Liver (tissue), 9 donors: ENCODE data around the gene GNG4. TPM values are rescaled to one million over a fixed set of nuclear protein-coding genes. Genes with fewer than 3 reads are reported as not detected.

Source experiments
- DNase-seq: peaks from one replicate; pipeline ENCODE4 v3.0.0-alpha.2; 2017; ENCODE audit warnings: low spot score
- H3K27ac ChIP-seq, 2 donors: one replicate each; pipeline ENCODE4 v1.7.0; 2013; ENCODE audit warnings: inconsistent platforms in 2 of 2, low read length in 2 of 2, control low read depth in 1 of 2, low read depth in 1 of 2, mild to moderate bottlenecking in 1 of 2
- H3K27me3 ChIP-seq, 4 donors: one replicate each; pipeline versions ENCODE4 v1.6.1 to v1.7.0; 2013; ENCODE audit warnings: low read length in 3 of 4, inconsistent platforms in 1 of 4, mild to moderate bottlenecking in 1 of 4, moderate library complexity in 1 of 4; ENCODE audit not compliant: control insufficient read depth in 4 of 4, insufficient read depth in 4 of 4
- H3K36me3 ChIP-seq, 4 donors: one replicate each; pipeline versions ENCODE4 v1.6.1 to v1.7.0; 2013; ENCODE audit warnings: low read length in 3 of 4, mild to moderate bottlenecking in 3 of 4, low read depth in 1 of 4, moderate library complexity in 1 of 4; ENCODE audit not compliant: control insufficient read depth in 4 of 4, insufficient read depth in 3 of 4
- H3K4me1 ChIP-seq, 4 donors: one replicate each; pipeline versions ENCODE4 v1.6.1 to v1.7.0; 2013; ENCODE audit warnings: low read length in 3 of 4, mild to moderate bottlenecking in 3 of 4, moderate library complexity in 1 of 4; ENCODE audit not compliant: control insufficient read depth in 4 of 4, insufficient read depth in 4 of 4
- H3K4me3 ChIP-seq, 3 donors: one replicate each; pipeline versions ENCODE4 v1.6.1 to v1.7.0; 2013; ENCODE audit warnings: low read length in 3 of 3, control low read depth in 1 of 3, low read depth in 1 of 3, mild to moderate bottlenecking in 1 of 3
- H3K9ac ChIP-seq, 2 donors: one replicate each; pipeline ENCODE4 v1.7.0; 2013; ENCODE audit warnings: low read length in 2 of 2, mild to moderate bottlenecking in 2 of 2, moderate library complexity in 2 of 2, control low read depth in 1 of 2, low read depth in 1 of 2
- H3K9me3 ChIP-seq, 4 donors: one replicate each; pipeline versions ENCODE4 v1.6.1 to v1.7.0; 2013; ENCODE audit warnings: low read length in 3 of 4; ENCODE audit not compliant: control insufficient read depth in 4 of 4
- EGR1 ChIP-seq, 2 donors: IDR thresholded peaks; 2 replicates each; pipeline ENCODE4 v1.6.1; 2016 to 2018; ENCODE audit warnings: antibody characterized with exemption in 2 of 2, low read depth in 2 of 2
- FOXA1 ChIP-seq: IDR thresholded peaks from 2 replicates; pipeline ENCODE4 v1.6.1; 2016; ENCODE audit warnings: antibody characterized with exemption
- FOXA2 ChIP-seq: IDR thresholded peaks from 2 replicates; pipeline ENCODE4 v1.6.1; 2016; ENCODE audit warnings: antibody characterized with exemption
- GABPA ChIP-seq, 2 donors: IDR thresholded peaks in 1 of 2; conservative IDR thresholded peaks in 1 of 2; 2 replicates each; pipeline ENCODE4 v1.6.1; 2016; ENCODE audit warnings: antibody characterized with exemption in 2 of 2, mild to moderate bottlenecking in 1 of 2, moderate library complexity in 1 of 2
- HNF4A ChIP-seq, 2 donors: conservative IDR thresholded peaks; 2 replicates each; pipeline ENCODE4 v1.6.1; 2016; ENCODE audit warnings: antibody characterized with exemption in 2 of 2, mild to moderate bottlenecking in 2 of 2
- HNF4G ChIP-seq: IDR thresholded peaks from 2 replicates; pipeline ENCODE4 v1.6.1; 2016; ENCODE audit warnings: antibody characterized with exemption
- JUND ChIP-seq, 2 donors: IDR thresholded peaks; 2 replicates each; pipeline ENCODE4 v1.6.1; 2016; ENCODE audit warnings: antibody characterized with exemption in 2 of 2
- NR2F2 ChIP-seq: IDR thresholded peaks from 2 replicates; pipeline ENCODE4 v1.6.1; 2016; ENCODE audit warnings: antibody characterized with exemption
- RAD21 ChIP-seq, 2 donors: IDR thresholded peaks; 2 replicates each; pipeline ENCODE4 v1.6.1; 2016; ENCODE audit warnings: antibody characterized with exemption in 2 of 2, mild to moderate bottlenecking in 2 of 2
- RXRA ChIP-seq, 2 donors: IDR thresholded peaks; 2 replicates each; pipeline ENCODE4 v1.6.1; 2017 to 2018; ENCODE audit warnings: antibody characterized with exemption in 2 of 2, mild to moderate bottlenecking in 1 of 2
- SP1 ChIP-seq: IDR thresholded peaks from 2 replicates; pipeline ENCODE4 v1.6.1; 2018; ENCODE audit warnings: antibody characterized with exemption, mild to moderate bottlenecking
- TAF1 ChIP-seq: conservative IDR thresholded peaks from 2 replicates; pipeline ENCODE4 v1.6.1; 2016; ENCODE audit warnings: antibody characterized with exemption, mild to moderate bottlenecking
- YY1 ChIP-seq: IDR thresholded peaks from 2 replicates; pipeline ENCODE4 v1.6.1; 2016; ENCODE audit warnings: antibody characterized with exemption, mild to moderate bottlenecking
- WGBS: extraction: QIAGEN DNeasy Blood & Tissue Kit; methylation state at CpG from one replicate; pipeline ENCODE4 v1.1.7; 2013; 5-methylcytosine and 5-hydroxymethylcytosine counted together
- polyA plus RNA-seq, 2 donors: library from polyadenylated mRNA; stranded (reverse) in 1 of 2; unstranded in 1 of 2; fragments of 200-250 nt in 1 of 2; fragments of >200 nt in 1 of 2; fragmentation: Nextera tagmentation in 1 of 2; extraction: Ambion mirVana in 1 of 2; gene quantifications; one replicate each; pipeline versions ENCODE4 v1.2.1 to v1.2.3, GENCODE V29; 2013 to 2015
- total RNA-seq, 2 donors: library from RNA; depleted of rRNA; stranded (reverse); fragments of >200 nt; gene quantifications; one replicate each; pipeline ENCODE4 v1.2.3, GENCODE V29; 2014
- TF ChIP-seq, protein P1 (sequence below): IDR thresholded peaks from 2 replicates; pipeline ENCODE4 v1.6.1; 2016; ENCODE audit warnings: antibody characterized with exemption
- TF ChIP-seq, protein P2 (sequence below): fragments of 150-350 bp; IDR thresholded peaks from 2 replicates; pipeline ENCODE4 v1.5.1; 2017; ENCODE audit warnings: improper control_type of control experiment, low read depth, low read length; ENCODE audit not compliant: missing input control
- TF ChIP-seq, protein P3 (sequence below): IDR thresholded peaks from 2 replicates; pipeline ENCODE4 v1.6.1; 2016; ENCODE audit warnings: antibody characterized with exemption
- TF ChIP-seq, protein P4 (sequence below): IDR thresholded peaks from 2 replicates; pipeline ENCODE4 v1.6.1; 2016; ENCODE audit warnings: antibody characterized with exemption
- donor health status: healthy.
- donor health status: healthy.
- donor health status: healthy.
- donor health status: healthy.
- donor health status: healthy.

The GNG4 gene
- total and polyA plus RNA-seq, 4 donors: 0.65 TPM; not detected in 3

DNA sequence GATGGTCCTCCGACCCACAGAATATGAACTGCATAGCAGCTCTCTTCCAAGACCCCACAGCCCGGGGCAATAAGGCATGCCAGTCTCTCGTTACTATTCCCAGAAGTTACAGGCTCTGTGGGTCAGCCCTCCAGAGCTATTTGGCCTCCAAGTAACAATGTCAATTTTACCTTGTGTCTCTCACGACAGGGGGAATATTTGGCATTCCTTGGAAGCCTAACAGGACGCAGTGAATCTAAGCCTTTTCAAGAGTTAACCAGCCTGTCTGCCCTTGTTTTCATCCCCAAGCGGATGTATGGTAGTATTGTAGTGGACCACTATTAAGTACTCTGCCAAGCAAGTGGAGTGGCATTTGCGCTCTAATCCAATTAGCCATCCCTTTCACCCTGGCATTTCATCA lies 24.4 kb upstream of the GNG4 start:
- peaks cover 10 to 41% (median 18%) of the 10 kb centered on the region in 4 donors for H3K9me3 ChIP-seq
- no peak overlapping the region for H3K27ac ChIP-seq
- WGBS: 79% methylated on average over 7 of the region's 7 CpGs
- H3K9ac ChIP-seq: no peak overlapping the region
- peaks cover 0 to 77% (median 45%) of the 10 kb centered on the region in 4 donors for H3K36me3 ChIP-seq
- TF ChIP-seq, protein P1, sequence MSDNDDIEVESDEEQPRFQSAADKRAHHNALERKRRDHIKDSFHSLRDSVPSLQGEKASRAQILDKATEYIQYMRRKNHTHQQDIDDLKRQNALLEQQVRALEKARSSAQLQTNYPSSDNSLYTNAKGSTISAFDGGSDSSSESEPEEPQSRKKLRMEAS: no peak
- TF ChIP-seq SP1 (no peak), HNF4G (no peak), HNF4A (conservative IDR thresholded peaks at IDR 0.05) (no peak), RAD21 (IDR thresholded peaks at IDR 0.05) (no peak), RXRA (IDR thresholded peaks at IDR 0.05) (no peak), TAF1 (no peak), YY1 (no peak), JUND (IDR thresholded peaks at IDR 0.05) (no peak)
- TF ChIP-seq, protein P2, sequence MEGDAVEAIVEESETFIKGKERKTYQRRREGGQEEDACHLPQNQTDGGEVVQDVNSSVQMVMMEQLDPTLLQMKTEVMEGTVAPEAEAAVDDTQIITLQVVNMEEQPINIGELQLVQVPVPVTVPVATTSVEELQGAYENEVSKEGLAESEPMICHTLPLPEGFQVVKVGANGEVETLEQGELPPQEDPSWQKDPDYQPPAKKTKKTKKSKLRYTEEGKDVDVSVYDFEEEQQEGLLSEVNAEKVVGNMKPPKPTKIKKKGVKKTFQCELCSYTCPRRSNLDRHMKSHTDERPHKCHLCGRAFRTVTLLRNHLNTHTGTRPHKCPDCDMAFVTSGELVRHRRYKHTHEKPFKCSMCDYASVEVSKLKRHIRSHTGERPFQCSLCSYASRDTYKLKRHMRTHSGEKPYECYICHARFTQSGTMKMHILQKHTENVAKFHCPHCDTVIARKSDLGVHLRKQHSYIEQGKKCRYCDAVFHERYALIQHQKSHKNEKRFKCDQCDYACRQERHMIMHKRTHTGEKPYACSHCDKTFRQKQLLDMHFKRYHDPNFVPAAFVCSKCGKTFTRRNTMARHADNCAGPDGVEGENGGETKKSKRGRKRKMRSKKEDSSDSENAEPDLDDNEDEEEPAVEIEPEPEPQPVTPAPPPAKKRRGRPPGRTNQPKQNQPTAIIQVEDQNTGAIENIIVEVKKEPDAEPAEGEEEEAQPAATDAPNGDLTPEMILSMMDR: no peak
- TF ChIP-seq, protein P3, sequence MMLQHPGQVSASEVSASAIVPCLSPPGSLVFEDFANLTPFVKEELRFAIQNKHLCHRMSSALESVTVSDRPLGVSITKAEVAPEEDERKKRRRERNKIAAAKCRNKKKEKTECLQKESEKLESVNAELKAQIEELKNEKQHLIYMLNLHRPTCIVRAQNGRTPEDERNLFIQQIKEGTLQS: no peak
- no peaks in the 10 kb centered on the region for H3K4me1 ChIP-seq
- no peak for DNase-seq
- no peaks in the 10 kb centered on the region for H3K27me3 ChIP-seq
- H3K4me3 ChIP-seq: no peak overlapping the region

DNA sequence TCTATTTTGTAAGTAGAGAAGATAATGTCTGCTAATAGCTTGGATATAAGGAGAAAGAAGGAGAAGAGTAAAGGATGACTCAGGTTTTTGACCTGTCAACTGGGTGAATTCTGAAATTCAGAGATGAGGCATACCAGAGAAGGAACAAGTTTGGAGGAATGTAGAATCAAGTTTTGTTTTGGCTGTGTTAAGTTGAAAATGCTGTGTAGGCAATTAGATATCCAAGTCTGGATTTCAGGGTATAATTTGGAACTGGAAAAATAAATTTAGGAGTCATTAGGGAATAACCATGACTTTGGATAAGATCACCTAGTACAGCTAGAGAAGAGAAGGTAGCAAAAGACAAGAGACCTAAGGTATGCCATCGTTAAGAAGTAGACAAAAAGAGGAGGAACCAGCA lies 22.4 kb upstream of the GNG4 start:
- TF ChIP-seq TAF1: no peak
- TF ChIP-seq, protein P2: no peak
- TF ChIP-seq FOXA1: no peak
- H3K27me3 ChIP-seq: no peaks in the 10 kb centered on the region
- no peak for DNase-seq
- peaks cover 0 to 70% (median 44%) of the 10 kb centered on the region in 4 donors for H3K36me3 ChIP-seq
- H3K4me3 ChIP-seq: no peak overlapping the region
- H3K9me3 ChIP-seq: peaks cover 10 to 41% (median 18%) of the 10 kb centered on the region in 4 donors
- no peak overlapping the region for H3K27ac ChIP-seq
- no peak overlapping the region for H3K9ac ChIP-seq
- 93% methylated on average over 1 of the region's 1 CpG for WGBS
- H3K4me1 ChIP-seq: no peaks in the 10 kb centered on the region

DNA sequence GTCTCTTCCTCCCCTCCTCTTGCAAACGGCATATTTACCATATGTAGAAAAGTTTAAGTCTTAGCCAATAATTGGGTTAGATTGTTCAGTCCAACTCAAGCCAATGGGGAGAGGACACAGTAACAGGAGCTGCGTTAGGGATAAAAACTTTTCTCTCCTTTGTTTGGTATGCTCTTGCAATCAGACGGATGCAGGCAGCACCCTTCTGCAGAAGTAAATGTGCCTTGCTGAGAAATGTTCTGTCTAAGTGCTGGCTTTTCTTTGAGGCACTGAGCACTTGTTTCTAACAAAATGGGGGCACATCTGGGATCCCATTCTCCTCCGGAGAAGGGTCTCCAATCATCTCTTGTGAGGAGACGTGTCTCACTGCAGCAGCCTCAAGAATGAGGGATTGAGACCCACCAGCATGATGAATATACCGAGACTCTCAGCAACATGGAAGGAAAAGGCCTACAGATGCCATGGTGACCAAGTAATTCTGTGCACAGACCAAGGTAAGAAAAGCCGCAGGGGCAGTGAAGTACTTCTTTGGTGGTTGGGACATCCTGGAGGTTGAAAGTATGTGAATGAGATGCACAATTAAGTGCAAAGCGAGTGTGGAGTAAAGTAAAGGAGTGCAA lies 20.7 kb upstream of the GNG4 start:
- Histone ChIP-seq H3K4me1 (no peaks in the 10 kb centered on the region), H3K27ac (no peak overlapping the region), H3K36me3 (peaks cover 0 to 57% (median 31%) of the 10 kb centered on the region in 4 donors), H3K27me3 (no peaks in the 10 kb centered on the region), H3K9ac (no peak overlapping the region), H3K9me3 (peaks cover 10 to 37% (median 17%) of the 10 kb centered on the region in 4 donors), H3K4me3 (no peak overlapping the region)
- 96% methylated on average over 8 of the region's 8 CpGs for WGBS
- DNase-seq: no peak
- no peak for TF ChIP-seq EGR1 (IDR thresholded peaks at IDR 0.05; ENCODE audit: low read depth in 2 of 2)
- no peak for TF ChIP-seq RAD21 (IDR thresholded peaks at IDR 0.05)
- TF ChIP-seq, protein P4, sequence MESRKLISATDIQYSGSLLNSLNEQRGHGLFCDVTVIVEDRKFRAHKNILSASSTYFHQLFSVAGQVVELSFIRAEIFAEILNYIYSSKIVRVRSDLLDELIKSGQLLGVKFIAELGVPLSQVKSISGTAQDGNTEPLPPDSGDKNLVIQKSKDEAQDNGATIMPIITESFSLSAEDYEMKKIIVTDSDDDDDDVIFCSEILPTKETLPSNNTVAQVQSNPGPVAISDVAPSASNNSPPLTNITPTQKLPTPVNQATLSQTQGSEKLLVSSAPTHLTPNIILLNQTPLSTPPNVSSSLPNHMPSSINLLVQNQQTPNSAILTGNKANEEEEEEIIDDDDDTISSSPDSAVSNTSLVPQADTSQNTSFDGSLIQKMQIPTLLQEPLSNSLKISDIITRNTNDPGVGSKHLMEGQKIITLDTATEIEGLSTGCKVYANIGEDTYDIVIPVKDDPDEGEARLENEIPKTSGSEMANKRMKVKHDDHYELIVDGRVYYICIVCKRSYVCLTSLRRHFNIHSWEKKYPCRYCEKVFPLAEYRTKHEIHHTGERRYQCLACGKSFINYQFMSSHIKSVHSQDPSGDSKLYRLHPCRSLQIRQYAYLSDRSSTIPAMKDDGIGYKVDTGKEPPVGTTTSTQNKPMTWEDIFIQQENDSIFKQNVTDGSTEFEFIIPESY: no peak
- TF ChIP-seq, protein P3: no peak
- no peak for TF ChIP-seq GABPA (IDR thresholded peaks at IDR 0.05 in 1 of 2, conservative IDR thresholded peaks at IDR 0.05 in 1 of 2)
- TF ChIP-seq JUND (IDR thresholded peaks at IDR 0.05): no peak
- TF ChIP-seq NR2F2: no peak
- TF ChIP-seq HNF4A (conservative IDR thresholded peaks at IDR 0.05): no peak
- TF ChIP-seq FOXA2: no peak
- TF ChIP-seq, protein P1: no peak
- no peak for TF ChIP-seq TAF1
- TF ChIP-seq FOXA1: no peak
- TF ChIP-seq HNF4G: no peak
- TF ChIP-seq YY1: no peak
- no peak for TF ChIP-seq SP1
- TF ChIP-seq RXRA (IDR thresholded peaks at IDR 0.05): no peak
- TF ChIP-seq, protein P2: no peak
